HG03135 (cell line): ENCODE results near the gene CHN2.
"Not testable (repeated sequence)": the region's sequence is repeated elsewhere in the genome, so short reads cannot be mapped to it uniquely, and the experiment has no call there.

Experiments
- ATAC-seq: cut with Tn5 transposase; IDR thresholded peaks from one replicate; pipeline ENCODE4 v1.9.1; 2021; ENCODE audit warnings: mild to moderate bottlenecking, moderate library complexity; ENCODE audit not compliant: unreplicated experiment

CHN2 gene

GRCh38 chr7:29254591-29254990 is 60.0 kb downstream of the CHN2 start:
- ATAC-seq, result no peak

DNA sequence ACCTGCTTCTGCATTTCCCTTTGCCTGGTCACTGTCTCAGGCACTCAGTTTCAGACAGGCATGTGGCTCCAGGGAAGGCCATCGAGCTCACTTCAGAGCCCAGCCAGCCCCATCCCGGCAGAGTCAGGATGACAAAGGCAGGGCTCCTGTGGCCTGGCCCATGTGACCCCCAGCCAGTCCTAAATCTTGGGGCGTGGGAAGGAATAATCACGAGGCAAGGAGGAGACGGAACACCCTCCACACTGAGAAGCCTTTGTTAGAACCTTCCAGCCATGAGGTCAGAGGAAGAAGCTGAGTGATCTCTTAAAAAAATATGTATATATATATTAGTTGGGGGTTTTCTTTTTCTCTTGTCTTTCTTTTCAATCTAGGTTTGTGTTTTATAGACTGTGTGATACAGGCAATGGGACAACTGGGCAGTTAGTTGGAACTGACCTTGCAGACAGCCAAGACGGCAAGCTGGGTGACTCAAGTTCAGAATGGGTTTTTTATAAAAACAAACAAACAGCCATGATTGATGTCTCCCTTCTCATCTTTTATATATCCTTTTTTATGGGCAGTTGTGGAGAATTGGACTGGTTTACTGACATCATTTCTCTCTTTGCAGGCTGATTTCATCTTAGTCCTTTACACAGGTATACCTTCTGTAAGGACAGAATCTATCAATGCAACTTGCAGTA is 60.8 kb downstream of the CHN2 start:
- no peak for ATAC-seq

- no peak for ATAC-seq
These were observed 61.5 kb downstream of the CHN2 start for GRCh38 chr7:29255906-29256692.

- ATAC-seq, result no peak
These were observed 62.1 kb downstream of the CHN2 start for GRCh38 chr7:29256693-29257002.

GRCh38 chr7:29258951-29259350 is 64.4 kb downstream of the CHN2 start:
- ATAC-seq, result no peak

GRCh38 chr7:29262191-29262917 is 67.8 kb downstream of the CHN2 start:
- no peak for ATAC-seq

- not testable (repeated sequence) for ATAC-seq
These were observed 69.1 kb downstream of the CHN2 start for GRCh38 chr7:29263601-29264207.

- no peak for ATAC-seq
These were observed 70.8 kb downstream of the CHN2 start for GRCh38 chr7:29265208-29265923.

- no peak for ATAC-seq
These were observed 75.4 kb downstream of the CHN2 start for GRCh38 chr7:29269935-29270334.

- ATAC-seq, result no peak
These were observed 76.2 kb downstream of the CHN2 start for GRCh38 chr7:29270594-29271318.

GRCh38 chr7:29271319-29271658 is 76.7 kb downstream of the CHN2 start:
- no peak for ATAC-seq

- ATAC-seq, result no peak
These were observed 77.5 kb downstream of the CHN2 start for GRCh38 chr7:29272057-29272456.

- no peak for ATAC-seq
These were observed 79.8 kb downstream of the CHN2 start for GRCh38 chr7:29274146-29275017.

DNA sequence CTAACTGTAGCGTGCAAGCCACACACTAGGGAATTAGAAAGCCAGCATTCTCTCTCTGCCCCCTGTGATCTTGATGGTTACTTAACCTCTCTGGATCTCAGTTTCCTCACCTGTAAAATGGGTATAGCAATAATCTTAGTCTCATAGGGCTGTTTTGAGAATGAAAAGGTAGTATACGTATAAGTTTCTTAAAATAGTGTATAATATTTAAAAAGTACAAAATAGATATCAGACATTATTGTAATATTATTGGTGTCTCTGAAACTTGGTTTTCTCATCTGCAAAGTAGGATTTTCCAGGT is 80.4 kb downstream of the CHN2 start:
- ATAC-seq, result no peak

DNA sequence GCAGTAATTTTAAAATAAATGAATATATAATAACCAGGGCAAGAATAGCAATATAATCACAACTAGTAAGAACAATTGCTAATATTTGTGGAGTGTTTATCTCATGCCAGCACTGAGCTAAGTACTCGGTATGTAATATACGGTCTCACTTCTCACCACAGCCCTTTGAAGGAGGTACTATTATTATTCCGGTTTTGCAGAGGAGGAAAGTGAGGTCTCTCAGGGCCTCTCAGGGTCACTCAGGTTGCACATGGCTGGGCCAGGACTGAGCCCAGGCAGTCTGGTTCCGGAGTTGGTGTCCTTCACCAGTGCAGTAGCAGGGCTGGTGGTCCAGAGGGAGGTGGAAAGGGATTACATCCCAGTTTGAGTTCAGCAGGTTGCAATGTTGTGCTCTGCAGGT is 80.9 kb downstream of the CHN2 start:
- no peak for ATAC-seq

DNA sequence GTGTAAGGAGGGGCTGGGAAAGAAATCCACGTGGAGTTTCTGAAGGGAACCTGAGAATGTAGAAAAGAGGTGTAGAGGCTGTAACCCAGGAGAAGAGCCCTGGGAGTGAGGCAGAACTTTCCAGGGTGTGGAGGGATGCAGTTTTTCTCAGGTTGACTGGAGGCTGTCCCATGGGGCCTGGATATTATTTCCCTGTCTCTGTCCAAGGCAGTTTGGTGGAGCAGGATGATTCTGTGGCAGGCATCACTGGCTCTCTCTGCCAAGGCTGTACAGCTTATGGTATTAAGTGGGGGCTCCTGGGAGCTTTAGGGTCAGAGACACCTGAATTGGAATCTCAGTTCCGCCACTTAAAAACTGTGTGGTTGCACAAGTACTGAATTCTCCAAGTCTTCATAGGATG is 81.6 kb downstream of the CHN2 start:
- ATAC-seq, result no peak

GRCh38 chr7:29276806-29277205 is 82.2 kb downstream of the CHN2 start:
- ATAC-seq, result no peak

DNA sequence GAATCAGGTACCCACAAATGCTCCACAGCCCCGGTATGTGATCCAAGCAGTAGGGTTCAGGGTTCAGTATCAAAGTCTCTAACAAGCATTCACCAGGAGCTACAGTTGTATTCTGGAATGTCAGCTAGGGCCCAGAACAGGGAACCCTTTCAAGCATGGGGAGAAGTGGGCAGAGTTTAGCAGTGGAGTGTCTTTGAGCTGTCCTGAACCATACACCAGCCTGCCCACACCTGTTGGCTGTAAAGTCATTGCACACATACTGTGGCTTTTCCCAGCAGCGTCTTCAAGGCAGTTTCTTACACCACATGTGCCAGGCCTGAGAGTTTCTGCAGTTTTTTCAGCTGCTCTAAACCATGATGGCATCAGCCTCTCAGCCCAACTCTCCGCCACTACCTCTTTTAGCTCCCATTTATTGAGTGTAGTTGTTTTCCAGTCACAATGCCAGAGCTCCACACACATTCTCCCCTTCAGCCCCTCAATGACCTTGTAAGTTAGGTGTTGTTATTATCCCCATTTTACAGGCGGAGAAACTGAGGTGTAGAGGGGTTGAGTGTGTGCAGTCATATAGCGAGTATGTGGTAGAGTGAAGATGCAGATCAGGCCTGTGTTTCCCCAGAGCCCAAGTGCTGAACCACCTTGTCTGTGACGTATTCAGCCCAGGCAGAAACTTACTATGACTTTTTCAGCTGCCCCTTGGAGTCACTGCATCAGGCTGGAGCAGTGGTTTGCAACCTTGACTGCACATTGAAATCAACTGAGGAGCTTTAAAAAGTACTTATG is 83.1 kb downstream of the CHN2 start:
- no peak for ATAC-seq
